Nephron (organoid): Measurements from ENCODE around the gene PDSS2.
A peak's percentile ranks its signal among the peaks of the same experiment; 100 is the strongest.
"Not testable (repeated sequence)": the region's sequence is repeated elsewhere in the genome, so short reads cannot be mapped to it uniquely, and the experiment has no call there.

Source experiments
- H3K27ac Mint-ChIP-seq, 3 experiments: 2 replicates each; pipeline ENCODE4 v1.8.0; 2020; ENCODE audit warnings: mixed read lengths in 3 of 3, mild to moderate bottlenecking in 2 of 3, moderate library complexity in 1 of 3
- H3K27me3 Mint-ChIP-seq: 2 replicates; pipeline ENCODE4 v1.8.0; 2021; ENCODE audit warnings: low read depth, mild to moderate bottlenecking, moderate library complexity, mixed read lengths
- H3K36me3 Mint-ChIP-seq: 2 replicates; pipeline ENCODE4 v1.8.0; 2020; ENCODE audit warnings: low read depth, mixed read lengths
- H3K4me1 Mint-ChIP-seq: 2 replicates; pipeline ENCODE4 v1.8.0; 2020; ENCODE audit warnings: mixed read lengths
- H3K4me3 Mint-ChIP-seq, 3 experiments: 2 replicates each; pipeline ENCODE4 v1.8.0; 2020; ENCODE audit warnings: mild to moderate bottlenecking in 3 of 3, mixed read lengths in 3 of 3, moderate library complexity in 2 of 3
- H3K9me3 Mint-ChIP-seq: 2 replicates; pipeline ENCODE4 v1.8.0; 2020; ENCODE audit warnings: mixed read lengths
- TF ChIP-seq, protein P1 (sequence below), 3 experiments: fragments of 200-600 bp; sonication (generic); IDR thresholded peaks; one replicate each; pipeline ENCODE4 v1.5.0; 2021; ENCODE audit warnings: antibody characterized with exemption in 3 of 3; ENCODE audit not compliant: unreplicated experiment in 3 of 3

PDSS2 gene

DNA sequence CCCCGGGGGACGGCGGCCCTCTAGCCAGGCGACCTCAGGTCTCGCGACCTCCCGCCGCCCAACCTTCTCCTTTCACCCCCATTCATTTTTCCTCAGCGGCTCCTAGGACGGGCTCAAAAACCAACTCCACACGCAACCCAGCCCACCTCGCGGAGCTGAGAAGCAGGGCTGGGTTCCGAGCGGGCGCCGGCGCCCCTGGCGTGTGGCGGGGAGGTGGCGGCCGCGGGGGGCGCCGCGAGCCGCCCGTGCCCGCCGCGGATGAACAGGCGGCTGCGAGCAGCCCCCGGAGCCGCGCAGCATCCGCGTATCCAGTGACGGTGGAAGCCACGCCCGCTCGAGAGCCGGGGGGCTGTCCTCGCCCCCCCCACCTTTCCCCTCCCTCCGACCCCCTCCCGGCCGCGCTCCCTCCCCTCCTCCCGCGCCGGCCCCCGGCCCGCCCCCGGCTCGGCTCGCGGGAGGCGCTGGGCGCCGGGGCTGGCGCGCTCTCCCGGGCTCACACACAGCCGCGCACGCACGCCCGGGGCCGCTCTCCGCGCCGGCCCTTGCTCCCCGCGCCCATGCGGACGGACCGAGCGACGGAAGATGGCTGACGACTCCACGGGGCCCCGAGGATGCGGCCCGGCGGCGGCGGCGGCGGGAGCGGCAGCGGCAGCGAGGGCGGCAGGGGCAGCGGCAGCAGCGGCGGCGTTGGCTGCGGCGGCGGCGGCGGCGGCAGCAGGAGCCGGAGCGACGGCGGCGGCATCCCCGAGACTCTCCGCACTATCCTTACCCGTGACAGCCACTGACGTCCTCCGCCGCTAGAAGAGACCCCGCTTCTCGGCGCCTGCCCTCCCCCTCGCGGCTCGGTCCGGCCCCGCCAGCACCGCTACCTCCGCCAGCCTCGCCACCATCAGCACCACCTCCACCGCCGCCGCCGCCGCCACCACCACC lies 30.5 kb upstream of the PDSS2 start, which contains the start of gene SOBP:
Gene SOBP, plus strand, starts transcription at position 482 of the 930 bp plus-strand sequence. CDS start 500 bp downstream, outside the sequence.
- H3K9me3 Mint-ChIP-seq: no peaks in the 10 kb centered on the region
- TF ChIP-seq, protein P1, sequence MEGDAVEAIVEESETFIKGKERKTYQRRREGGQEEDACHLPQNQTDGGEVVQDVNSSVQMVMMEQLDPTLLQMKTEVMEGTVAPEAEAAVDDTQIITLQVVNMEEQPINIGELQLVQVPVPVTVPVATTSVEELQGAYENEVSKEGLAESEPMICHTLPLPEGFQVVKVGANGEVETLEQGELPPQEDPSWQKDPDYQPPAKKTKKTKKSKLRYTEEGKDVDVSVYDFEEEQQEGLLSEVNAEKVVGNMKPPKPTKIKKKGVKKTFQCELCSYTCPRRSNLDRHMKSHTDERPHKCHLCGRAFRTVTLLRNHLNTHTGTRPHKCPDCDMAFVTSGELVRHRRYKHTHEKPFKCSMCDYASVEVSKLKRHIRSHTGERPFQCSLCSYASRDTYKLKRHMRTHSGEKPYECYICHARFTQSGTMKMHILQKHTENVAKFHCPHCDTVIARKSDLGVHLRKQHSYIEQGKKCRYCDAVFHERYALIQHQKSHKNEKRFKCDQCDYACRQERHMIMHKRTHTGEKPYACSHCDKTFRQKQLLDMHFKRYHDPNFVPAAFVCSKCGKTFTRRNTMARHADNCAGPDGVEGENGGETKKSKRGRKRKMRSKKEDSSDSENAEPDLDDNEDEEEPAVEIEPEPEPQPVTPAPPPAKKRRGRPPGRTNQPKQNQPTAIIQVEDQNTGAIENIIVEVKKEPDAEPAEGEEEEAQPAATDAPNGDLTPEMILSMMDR (IDR thresholded peaks at IDR 0.05; ENCODE audit: unreplicated experiment in 3 of 3): peak in 1 of 3 experiments; percentile 14
- peak within 1 kb of the TSS; percentile 77 to 86 (median 77) for H3K27ac Mint-ChIP-seq
- no peaks in the 10 kb centered on the region for H3K36me3 Mint-ChIP-seq
- H3K4me3 Mint-ChIP-seq: peak within 1 kb of the TSS; percentile 95 to 97 (median 97)
- H3K27me3 Mint-ChIP-seq: peaks cover 28% of the 10 kb centered on the region
- H3K4me1 Mint-ChIP-seq: peaks cover 20% of the 10 kb centered on the region

GRCh38 chr6:107488875-107489635 lies 29.7 kb upstream of the PDSS2 start:
- Mint-ChIP-seq H3K4me3 (peak overlapping the region; percentile 95 to 97 (median 97)), H3K4me1 (peaks cover 20% of the 10 kb centered on the region), H3K27me3 (peaks cover 28% of the 10 kb centered on the region), H3K27ac (peak overlapping the region; percentile 68 to 86 (median 75)), H3K9me3 (no peaks in the 10 kb centered on the region), H3K36me3 (no peaks in the 10 kb centered on the region)
- TF ChIP-seq, protein P1 (IDR thresholded peaks at IDR 0.05; ENCODE audit: unreplicated experiment in 3 of 3): no peak

DNA sequence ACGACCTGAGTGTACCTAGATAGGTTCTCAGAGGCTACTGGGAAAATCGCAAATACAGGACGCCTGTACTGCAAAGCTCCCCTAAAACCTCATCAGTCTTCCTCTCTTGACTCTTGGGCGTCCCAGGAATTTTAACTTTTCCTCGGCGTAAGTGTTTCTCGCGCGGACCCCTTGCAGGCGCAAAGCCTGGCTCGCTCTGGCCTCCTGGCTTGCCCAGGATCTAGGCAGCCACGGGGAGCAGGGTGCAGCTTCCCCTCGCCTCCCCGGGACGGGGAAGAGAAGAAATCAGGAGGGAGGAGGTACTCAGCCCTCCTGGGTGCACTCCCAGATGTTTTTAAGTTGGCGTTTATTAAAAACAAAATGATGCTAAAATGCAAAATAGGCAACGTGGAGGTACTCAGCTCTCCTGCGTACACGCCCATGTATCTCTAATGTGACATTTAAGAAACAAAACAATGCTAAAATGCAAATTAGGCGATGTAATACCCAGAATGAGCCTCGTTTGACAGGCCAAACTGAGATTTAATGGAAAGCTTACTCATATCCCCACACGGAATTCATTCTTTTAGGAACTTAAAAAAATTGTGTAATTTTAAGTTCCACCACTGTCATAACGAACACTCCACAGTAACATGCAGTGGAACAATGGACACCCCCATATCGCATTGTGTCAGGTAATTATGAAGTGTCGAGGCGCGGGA lies 29.0 kb upstream of the PDSS2 start:
- H3K36me3 Mint-ChIP-seq: no peaks in the 10 kb centered on the region
- H3K27ac Mint-ChIP-seq: peak overlapping the region; percentile 68 to 86 (median 75)
- peaks cover 28% of the 10 kb centered on the region for H3K27me3 Mint-ChIP-seq
- TF ChIP-seq, protein P1 (IDR thresholded peaks at IDR 0.05; ENCODE audit: unreplicated experiment in 3 of 3): no peak
- H3K9me3 Mint-ChIP-seq: no peaks in the 10 kb centered on the region
- peak overlapping the region; percentile 95 to 97 (median 97) for H3K4me3 Mint-ChIP-seq
- peaks cover 20% of the 10 kb centered on the region for H3K4me1 Mint-ChIP-seq

- TF ChIP-seq, protein P1 (IDR thresholded peaks at IDR 0.05; ENCODE audit: unreplicated experiment in 3 of 3): no peak
- Mint-ChIP-seq H3K36me3 (no peaks in the 10 kb centered on the region), H3K4me1 (peaks cover 20% of the 10 kb centered on the region), H3K27me3 (peaks cover 33% of the 10 kb centered on the region), H3K27ac (no peak overlapping the region), H3K9me3 (no peaks in the 10 kb centered on the region), H3K4me3 (no peak overlapping the region)
Measured at GRCh38 chr6:107485157-107485556, 25.8 kb upstream of the PDSS2 start.

DNA sequence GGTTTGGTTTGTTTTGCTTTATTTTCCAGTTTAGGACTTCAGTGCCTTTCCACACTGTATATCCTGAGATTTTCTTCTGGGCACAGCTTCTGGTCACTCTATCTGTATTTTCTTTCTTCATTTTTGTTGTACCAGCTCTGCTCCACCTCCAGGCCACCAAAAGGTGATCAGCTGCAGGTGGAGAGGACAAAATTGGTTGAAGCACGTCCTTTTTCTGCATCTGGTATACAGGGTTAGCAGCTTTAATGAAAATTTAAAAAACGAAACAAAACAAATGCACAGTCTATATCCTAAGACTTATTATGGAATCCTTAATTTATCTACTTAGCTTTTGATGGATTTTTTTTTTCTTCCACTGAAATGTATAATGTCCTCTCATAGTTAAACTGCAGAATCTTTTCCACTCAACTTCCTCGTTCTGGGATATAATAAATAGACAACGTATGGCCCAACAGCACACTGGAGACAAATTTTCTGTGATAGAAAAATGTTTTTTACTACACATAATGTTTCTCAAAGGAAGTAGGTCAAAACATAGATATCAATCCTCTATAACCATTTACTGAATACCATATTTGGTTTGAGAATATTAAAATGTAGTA lies 19.8 kb upstream of the PDSS2 start:
- Mint-ChIP-seq H3K4me1 (no peaks in the 10 kb centered on the region), H3K27me3 (peaks cover 5% of the 10 kb centered on the region), H3K4me3 (no peak overlapping the region), H3K36me3 (no peaks in the 10 kb centered on the region), H3K27ac (no peak overlapping the region), H3K9me3 (no peaks in the 10 kb centered on the region)
- TF ChIP-seq, protein P1 (IDR thresholded peaks at IDR 0.05; ENCODE audit: unreplicated experiment in 3 of 3): no peak

DNA sequence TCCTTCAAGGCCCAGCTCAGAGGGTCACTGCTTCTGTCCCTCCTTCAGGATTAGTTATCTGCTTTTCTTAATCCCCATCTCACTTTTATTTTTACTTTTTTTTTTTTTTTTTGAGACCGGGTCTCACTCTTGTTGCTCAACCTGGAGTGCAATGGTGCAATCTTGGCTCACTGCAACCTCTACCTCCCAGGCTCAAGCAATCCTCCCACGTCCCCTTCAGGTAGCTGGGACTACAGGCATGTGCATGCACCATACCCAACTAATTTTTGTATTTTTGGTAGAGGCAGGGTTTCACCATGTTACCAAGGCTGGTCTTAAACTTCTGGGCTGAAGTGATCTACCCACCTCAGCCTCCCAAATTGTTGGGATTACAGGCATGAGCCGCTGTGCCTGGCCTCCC lies 16.5 kb upstream of the PDSS2 start:
- H3K4me1 Mint-ChIP-seq: not testable (repeated sequence)

DNA sequence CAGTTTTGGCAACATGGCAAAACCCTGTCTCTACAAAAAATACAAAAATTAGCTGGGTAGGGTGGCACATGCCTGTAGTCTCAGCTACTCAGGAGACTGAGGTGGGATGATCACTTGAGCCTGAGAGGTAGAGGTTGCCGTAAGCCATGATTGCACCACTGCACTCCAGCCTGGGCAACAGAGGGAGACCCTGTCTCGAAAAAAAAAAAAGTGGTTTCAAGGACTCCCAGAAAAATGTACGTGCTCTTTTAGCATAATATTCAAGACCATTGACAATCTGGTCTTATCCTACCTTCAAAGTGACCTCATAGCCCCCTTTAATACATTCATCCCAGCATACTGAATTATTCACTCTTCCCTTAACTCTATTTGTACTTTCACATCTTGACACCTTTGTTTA lies 16.0 kb upstream of the PDSS2 start:
- not testable (repeated sequence) for H3K4me1 Mint-ChIP-seq, H3K9me3 Mint-ChIP-seq, H3K27ac Mint-ChIP-seq, H3K27me3 Mint-ChIP-seq, H3K4me3 Mint-ChIP-seq, H3K36me3 Mint-ChIP-seq

More for the DNA sequence above, 16.5 kb upstream of the PDSS2 start:
- not testable (repeated sequence) for H3K27ac Mint-ChIP-seq, H3K9me3 Mint-ChIP-seq, H3K36me3 Mint-ChIP-seq, H3K27me3 Mint-ChIP-seq, H3K4me3 Mint-ChIP-seq
